AG04450 (cell line): ENCODE data around the gene SPSB3. TPM values are rescaled to one million over a fixed set of nuclear protein-coding genes. Genes with fewer than 3 reads are reported as not detected.

ENCODE experiments used
- CTCF ChIA-PET: fragments of 300-600, 350-600 bp; formaldehyde crosslinking; extraction: SDS; loops from one replicate; lab custom pipeline; 2022; ENCODE audit warnings: antibody characterized with exemption, inconsistent platforms; lab: Charles Lee
- POLR2A ChIA-PET: fragments of 350-600 bp; formaldehyde crosslinking; extraction: SDS; loops from one replicate; lab custom pipeline; 2021; ENCODE audit warnings: antibody characterized with exemption, inconsistent platforms; lab: Yijun Ruan, JAX
- DNase-seq: peaks from one replicate; pipeline ENCODE4 v3.0.0-alpha.2; 2011; ENCODE audit warnings: low read depth, low spot score
- H3K27ac ChIP-seq: one replicate; pipeline ENCODE4 v1.5.1; 2012; ENCODE audit warnings: low read depth, low read length, control low read depth
- H3K27me3 ChIP-seq: one replicate; pipeline ENCODE4 v1.6.0; 2012; ENCODE audit warnings: low read length; ENCODE audit not compliant: control insufficient read depth, insufficient read depth
- H3K4me3 ChIP-seq: 2 replicates; pipeline ENCODE4 v1.5.1; 2011; ENCODE audit warnings: mild to moderate bottlenecking, low read depth, low read length, control low read depth
- H3K9me3 ChIP-seq: 2 replicates; pipeline ENCODE4 v1.5.1; 2012; ENCODE audit warnings: low read length; ENCODE audit not compliant: control insufficient read depth, insufficient read depth
- polyA plus RNA-seq: library from polyadenylated mRNA; depleted of rRNA; stranded (reverse); fragments of >200 nt; gene quantifications from 2 replicates; pipeline ENCODE4 v1.2.3, GENCODE V29; 2011
- TF ChIP-seq, protein P1 (sequence below): IDR thresholded peaks from 2 replicates; pipeline ENCODE4 v1.5.1; 2011; ENCODE audit warnings: low read depth, low read length, control low read depth, inconsistent platforms

SPSB3 gene
- polyA plus RNA-seq, 1 experiment = 11.0 TPM

DNA sequence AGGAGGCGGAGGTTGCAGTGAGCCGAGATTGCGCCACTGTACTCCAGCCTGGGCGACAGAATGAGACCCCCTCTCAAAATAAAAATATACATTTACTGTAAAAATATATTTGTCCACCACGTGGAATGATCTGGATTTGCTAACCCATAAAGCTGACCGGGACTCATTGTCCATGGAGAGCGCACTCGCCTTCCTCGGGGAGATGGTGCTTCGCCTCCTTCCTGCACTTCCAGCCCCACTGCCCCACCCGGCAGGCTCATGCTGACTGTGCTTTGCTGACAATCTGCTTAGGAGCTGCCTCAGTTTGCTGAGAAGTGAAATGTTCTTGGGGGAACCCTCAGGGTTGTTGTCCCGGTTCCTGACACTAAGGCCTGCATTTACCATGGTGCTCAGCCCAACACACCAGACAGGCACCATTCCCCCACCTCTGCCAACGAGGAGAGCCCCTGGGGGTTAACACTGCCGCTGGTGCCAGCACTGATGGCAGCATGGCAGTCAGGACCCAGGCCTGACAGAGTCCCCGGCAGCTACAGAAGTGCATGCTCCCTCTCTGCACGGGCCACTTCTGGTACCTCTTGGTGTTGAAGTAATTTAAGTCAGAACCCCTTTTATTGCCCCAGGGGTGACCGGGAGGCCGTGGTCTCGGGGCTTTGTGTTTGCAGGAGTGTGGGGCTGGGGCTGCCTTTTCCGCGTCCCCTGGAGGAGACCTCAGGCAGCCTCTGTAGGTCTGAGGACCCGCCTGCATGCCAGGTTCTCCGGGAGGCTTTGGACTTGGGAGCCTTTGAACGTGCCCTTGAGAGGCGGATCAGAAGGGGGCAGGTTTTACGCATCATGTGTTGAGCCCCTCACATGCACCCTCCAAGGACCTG is 2.8 kb upstream of the SPSB3 start:
- Histone ChIP-seq H3K9me3 (no peaks in the 10 kb centered on the region; the same call in 1 of the 2 replicates), H3K27me3 (no peaks in the 10 kb centered on the region), H3K27ac (no peak overlapping the region), H3K4me3 (no peak overlapping the region)
- no peak for DNase-seq
- TF ChIP-seq, protein P1, sequence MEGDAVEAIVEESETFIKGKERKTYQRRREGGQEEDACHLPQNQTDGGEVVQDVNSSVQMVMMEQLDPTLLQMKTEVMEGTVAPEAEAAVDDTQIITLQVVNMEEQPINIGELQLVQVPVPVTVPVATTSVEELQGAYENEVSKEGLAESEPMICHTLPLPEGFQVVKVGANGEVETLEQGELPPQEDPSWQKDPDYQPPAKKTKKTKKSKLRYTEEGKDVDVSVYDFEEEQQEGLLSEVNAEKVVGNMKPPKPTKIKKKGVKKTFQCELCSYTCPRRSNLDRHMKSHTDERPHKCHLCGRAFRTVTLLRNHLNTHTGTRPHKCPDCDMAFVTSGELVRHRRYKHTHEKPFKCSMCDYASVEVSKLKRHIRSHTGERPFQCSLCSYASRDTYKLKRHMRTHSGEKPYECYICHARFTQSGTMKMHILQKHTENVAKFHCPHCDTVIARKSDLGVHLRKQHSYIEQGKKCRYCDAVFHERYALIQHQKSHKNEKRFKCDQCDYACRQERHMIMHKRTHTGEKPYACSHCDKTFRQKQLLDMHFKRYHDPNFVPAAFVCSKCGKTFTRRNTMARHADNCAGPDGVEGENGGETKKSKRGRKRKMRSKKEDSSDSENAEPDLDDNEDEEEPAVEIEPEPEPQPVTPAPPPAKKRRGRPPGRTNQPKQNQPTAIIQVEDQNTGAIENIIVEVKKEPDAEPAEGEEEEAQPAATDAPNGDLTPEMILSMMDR = no peak
- CTCF ChIA-PET = interaction anchor here (1.1 kb wide), 1 partner anchor 79 kb away, joined by 5 read pairs; the partner anchor contains the start of gene MAPK8IP3
- POLR2A ChIA-PET = no interaction called here

DNA sequence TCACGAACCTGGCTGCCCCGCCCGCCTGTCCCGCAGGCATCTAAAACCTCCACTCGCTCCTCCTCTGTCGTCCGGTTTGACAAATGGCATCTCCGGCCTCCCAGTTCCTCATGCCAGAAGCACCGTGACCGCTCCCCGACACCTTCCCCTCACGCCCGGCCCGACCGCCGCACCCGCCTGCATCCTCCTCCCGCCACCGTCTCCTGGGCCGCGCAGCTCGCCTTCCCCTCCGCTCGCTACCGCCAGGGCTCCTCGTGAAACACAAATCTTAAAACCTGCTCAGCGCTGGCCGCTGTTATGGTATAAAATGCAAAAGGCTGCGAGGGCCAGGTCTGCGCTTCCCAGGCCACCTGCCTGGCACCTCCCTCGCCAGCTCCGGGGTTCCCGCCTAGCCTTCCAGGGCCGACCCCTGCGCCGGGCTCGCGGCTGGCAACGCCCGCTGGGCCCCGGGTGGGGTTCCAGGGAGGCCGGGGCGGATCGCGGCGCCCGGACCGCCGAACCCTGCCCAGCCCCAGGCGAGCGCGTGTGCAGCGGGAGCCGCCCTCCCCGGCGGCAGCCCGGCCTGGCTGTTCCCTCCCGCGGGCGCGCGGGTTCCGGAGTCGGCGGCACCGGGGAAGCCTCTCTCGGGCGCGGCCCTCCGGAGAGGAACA is 488 bp downstream of the SPSB3 start:
- Histone ChIP-seq H3K27ac (no peak overlapping the region), H3K4me3 (peak overlapping the region; percentile 80), H3K27me3 (no peaks in the 10 kb centered on the region), H3K9me3 (no peaks in the 10 kb centered on the region; the same call in 1 of the 2 replicates)
- TF ChIP-seq, protein P1 = 0 out of 2 replicates have a peak, but pooled peaks have one; percentile 7
- DNase-seq = no peak
- ChIA-PET POLR2A (interaction anchor here (0.5 to 2.8 kb wide), 10 partner anchors 8 to 373 kb away, joined by 4 to 21 read pairs (median 8); partner anchors contain the start of genes EME2, FAHD1, HAGH and JPT2), CTCF (interaction anchor here (0.8 to 1.3 kb wide), 3 partner anchors 8 to 28 kb away, joined by 3 to 6 read pairs (median 3); partner anchors contain the start of genes EME2 and MRPS34)

DNA sequence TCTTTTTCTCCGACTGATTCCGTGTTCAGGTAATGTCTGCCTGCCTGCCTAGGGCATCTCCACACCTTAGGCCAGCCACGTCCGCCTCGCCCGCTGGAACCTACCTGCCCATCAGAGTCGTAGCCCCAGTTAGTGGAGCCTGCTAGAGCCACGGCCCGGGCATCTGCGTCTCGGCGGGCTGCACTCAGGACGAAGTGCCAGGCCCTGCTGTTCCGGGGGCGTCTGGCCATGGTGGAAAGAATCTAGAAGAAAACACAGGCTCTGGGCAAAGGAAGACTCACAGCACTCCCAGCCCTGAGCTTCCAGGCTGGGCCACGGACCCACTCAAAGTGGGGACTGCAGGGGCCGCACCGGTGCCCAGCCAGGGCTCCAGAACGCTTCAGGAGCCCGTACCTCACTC is 1.1 kb downstream of the SPSB3 start:
- DNase-seq = no peak
- POLR2A ChIA-PET = interaction anchor here (1.5 to 2.8 kb wide), 3 partner anchors 11 to 75 kb away, joined by 7 to 21 read pairs (median 12); partner anchors contain the start of genes FAHD1, HAGH, MAPK8IP3 and NME3
- CTCF ChIA-PET = no interaction called here
- H3K9me3 ChIP-seq = no peaks in the 10 kb centered on the region; the same call in 1 of the 2 replicates
- no peak overlapping the region for H3K27ac ChIP-seq
- peak overlapping the region; percentile 80 for H3K4me3 ChIP-seq
- TF ChIP-seq, protein P1 = no peak
- H3K27me3 ChIP-seq = no peaks in the 10 kb centered on the region

DNA sequence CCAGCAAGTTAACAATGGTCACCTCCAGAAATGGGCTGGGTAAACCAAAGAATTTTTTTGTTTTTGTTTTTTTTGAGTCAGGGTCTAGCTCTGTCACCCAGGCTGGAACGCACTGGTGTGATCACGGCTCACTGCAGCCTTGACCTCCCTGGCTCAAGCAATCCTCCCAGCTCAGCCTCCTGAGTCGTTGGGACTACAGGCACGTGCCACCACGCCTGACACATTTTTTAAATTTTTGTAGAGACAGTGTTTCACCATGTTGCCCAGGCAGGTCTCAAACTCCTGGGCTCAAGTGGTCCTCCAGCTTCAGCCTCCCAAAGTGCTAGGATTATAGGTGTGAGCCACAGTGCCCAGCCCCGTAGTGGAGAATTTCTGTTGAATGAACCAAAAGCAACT is 1.7 kb downstream of the SPSB3 start:
- H3K27ac ChIP-seq = no peak overlapping the region
- TF ChIP-seq, protein P1 = no peak
- no peak overlapping the region for H3K4me3 ChIP-seq
- no peaks in the 10 kb centered on the region for H3K27me3 ChIP-seq
- no peak for DNase-seq
- no peaks in the 10 kb centered on the region; the same call in 1 of the 2 replicates for H3K9me3 ChIP-seq
- CTCF ChIA-PET = no interaction called here
- POLR2A ChIA-PET = no interaction called here
